T-helper 17 cell (primary cell): Measurements from ENCODE around the gene SKIL. TPM values are rescaled to one million over a fixed set of nuclear protein-coding genes. Genes with fewer than 3 reads are reported as not detected.
"Not testable (repeated sequence)": the region's sequence is repeated elsewhere in the genome, so short reads cannot be mapped to it uniquely, and the experiment has no call there.

Experiments
- ATAC-seq: fragments of 150-1000 bp; cut with Tn5 transposase; 2 replicates; pipeline ENCODE4 v1.10.0; 2021; ENCODE audit warnings: mild to moderate bottlenecking, moderate library complexity
- DNase-seq, 3 donors: peaks; one replicate each; pipeline versions ENCODE4 v3.0.0 to v3.0.0-alpha.2; 2020 to 2021
- H3K9me3 ChIP-seq: one replicate; pipeline ENCODE4 v1.7.0; 2013; ENCODE audit warnings: low read length, mild to moderate bottlenecking; ENCODE audit not compliant: control insufficient read depth, poor library complexity, severe bottlenecking
- H3K27ac Mint-ChIP-seq: one replicate; pipeline ENCODE4 v1.8.0; 2022; ENCODE audit warnings: mild to moderate bottlenecking, moderate library complexity, mixed read lengths
- H3K27me3 Mint-ChIP-seq: one replicate; pipeline ENCODE4 v1.8.0; 2022; ENCODE audit warnings: mixed read lengths
- H3K36me3 Mint-ChIP-seq: one replicate; pipeline ENCODE4 v1.8.0; 2022; ENCODE audit warnings: low read depth, mixed read lengths
- H3K4me1 Mint-ChIP-seq: one replicate; pipeline ENCODE4 v1.8.0; 2022; ENCODE audit warnings: mild to moderate bottlenecking, mixed read lengths
- H3K4me3 Mint-ChIP-seq: one replicate; pipeline ENCODE4 v1.8.0; 2022; ENCODE audit warnings: mild to moderate bottlenecking, moderate library complexity, mixed read lengths
- total RNA-seq, 4 donors: library from RNA in 2 of 4; stranded (reverse) in 2 of 4; gene quantifications; one replicate each; pipeline ENCODE4 v1.2.3 and lab custom pipeline; 2022 to 2026

Gene SKIL
- total RNA-seq, 2 donors from 2014 or later = 49.4 to 59.8 TPM

- no peak for ATAC-seq
Measured at GRCh38 chr3:170337420-170337819, 20.1 kb upstream of the SKIL start.

DNA sequence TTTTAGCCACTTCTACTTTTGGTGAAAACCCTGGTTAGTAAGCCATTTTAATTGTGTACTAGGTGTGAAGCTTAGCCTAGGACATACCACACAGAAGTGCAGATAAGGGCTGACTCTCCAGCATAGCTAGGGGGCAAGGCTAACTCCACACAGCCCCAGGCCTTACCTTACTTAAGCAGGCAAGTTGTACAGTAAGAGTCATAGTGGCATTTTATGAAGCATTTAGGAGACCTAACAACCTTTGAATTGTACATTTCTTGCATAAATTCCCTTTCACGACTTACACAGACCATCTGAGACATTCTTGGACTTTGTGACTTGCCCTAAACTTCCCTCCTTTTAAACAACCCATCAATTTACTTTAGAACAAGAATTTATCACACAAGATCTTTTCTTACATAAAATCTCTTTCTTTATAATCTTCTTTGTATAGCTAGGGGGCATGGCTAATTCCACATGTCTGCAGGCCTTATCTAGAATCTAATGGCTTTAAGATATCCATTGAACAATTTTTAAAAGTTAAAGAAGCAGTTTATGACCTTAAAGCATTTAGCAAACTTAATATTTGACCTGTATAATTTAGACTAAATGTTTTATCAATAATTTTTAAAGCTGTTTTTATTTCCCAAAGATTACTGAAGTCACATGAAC, 18.7 kb upstream of the SKIL start:
- no peaks in the 10 kb centered on the region for H3K4me1 Mint-ChIP-seq
- H3K9me3 ChIP-seq = no peaks in the 10 kb centered on the region
- no peak for ATAC-seq
- no peak overlapping the region for H3K27ac Mint-ChIP-seq
- DNase-seq = no peak
- H3K36me3 Mint-ChIP-seq = no peaks in the 10 kb centered on the region
- H3K27me3 Mint-ChIP-seq = no peaks in the 10 kb centered on the region
- H3K4me3 Mint-ChIP-seq = no peak overlapping the region

More at GRCh38 chr3:170337420-170337819, 20.1 kb upstream of the SKIL start:
- no peaks in the 10 kb centered on the region for H3K4me1 Mint-ChIP-seq
- H3K4me3 Mint-ChIP-seq = no peak overlapping the region
- no peak for DNase-seq
- H3K36me3 Mint-ChIP-seq = peaks cover 2% of the 10 kb centered on the region
- H3K9me3 ChIP-seq = no peaks in the 10 kb centered on the region
- H3K27ac Mint-ChIP-seq = no peak overlapping the region
- no peaks in the 10 kb centered on the region for H3K27me3 Mint-ChIP-seq

DNA sequence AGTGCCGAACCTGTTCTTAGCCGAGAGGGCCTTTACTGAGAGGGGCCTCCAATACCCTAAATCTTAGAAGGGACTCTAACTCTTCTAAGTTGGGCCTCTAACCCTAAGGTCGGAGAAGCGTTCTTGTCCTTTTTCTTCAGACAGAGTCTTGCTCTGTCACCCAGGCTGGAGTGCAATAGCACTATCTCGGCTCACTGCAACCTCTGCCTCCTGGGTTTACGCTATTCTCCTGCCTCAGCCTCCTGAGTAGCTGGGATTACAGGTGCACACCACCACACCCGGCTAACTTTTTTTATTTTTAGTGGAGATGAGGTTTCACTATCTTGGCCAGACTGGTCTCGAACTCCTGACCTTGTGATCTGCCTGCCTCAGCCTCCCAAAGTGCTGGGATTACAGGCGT, 15.2 kb upstream of the SKIL start:
- H3K27ac Mint-ChIP-seq, H3K9me3 ChIP-seq, H3K4me1 Mint-ChIP-seq, ATAC-seq, H3K27me3 Mint-ChIP-seq, H3K4me3 Mint-ChIP-seq, DNase-seq, H3K36me3 Mint-ChIP-seq: not testable (repeated sequence)

DNA sequence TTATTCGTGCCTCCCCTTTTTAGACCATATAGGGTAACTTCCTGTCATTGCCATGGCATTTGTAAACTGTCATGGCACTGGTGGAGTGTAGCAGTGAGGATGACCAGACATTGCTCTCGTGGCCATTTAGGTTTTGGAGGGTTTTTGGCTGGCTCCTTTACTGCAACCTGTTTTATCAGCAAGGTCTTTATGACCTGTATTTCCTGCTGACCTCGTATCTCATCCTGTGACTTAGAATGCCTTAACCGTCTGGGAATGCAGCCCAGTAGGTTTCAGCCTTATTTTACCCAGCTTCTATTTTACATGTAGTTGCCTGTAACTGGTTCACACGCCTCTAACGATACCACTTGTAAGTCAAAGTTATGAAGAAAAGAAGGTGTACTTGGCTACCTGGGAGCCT, 13.7 kb upstream of the SKIL start:
- not testable (repeated sequence) for H3K9me3 ChIP-seq, H3K27ac Mint-ChIP-seq, ATAC-seq, H3K4me3 Mint-ChIP-seq, DNase-seq, H3K27me3 Mint-ChIP-seq, H3K36me3 Mint-ChIP-seq, H3K4me1 Mint-ChIP-seq

GRCh38 chr3:170344971-170345370, 12.5 kb upstream of the SKIL start:
- peaks cover 2% of the 10 kb centered on the region for H3K4me1 Mint-ChIP-seq

GRCh38 chr3:170346481-170347392, 10.8 kb upstream of the SKIL start:
- H3K27ac Mint-ChIP-seq = no peak overlapping the region
- no peaks in the 10 kb centered on the region for H3K27me3 Mint-ChIP-seq
- DNase-seq (no peak), ATAC-seq (no peak)
- peaks cover 2% of the 10 kb centered on the region for H3K36me3 Mint-ChIP-seq
- no peak overlapping the region for H3K4me3 Mint-ChIP-seq
- H3K4me1 Mint-ChIP-seq = peaks cover 9% of the 10 kb centered on the region
- H3K9me3 ChIP-seq = no peaks in the 10 kb centered on the region

More at GRCh38 chr3:170344971-170345370, 12.5 kb upstream of the SKIL start:
- no peaks in the 10 kb centered on the region for H3K9me3 ChIP-seq
- no peak for DNase-seq
- ATAC-seq = no peak
- peaks cover 2% of the 10 kb centered on the region for H3K36me3 Mint-ChIP-seq
- no peak overlapping the region for H3K4me3 Mint-ChIP-seq
- H3K27me3 Mint-ChIP-seq = no peaks in the 10 kb centered on the region
- no peak overlapping the region for H3K27ac Mint-ChIP-seq

- H3K4me3 Mint-ChIP-seq = no peak overlapping the region
Measured at GRCh38 chr3:170350515-170351413, 6.8 kb upstream of the SKIL start.

DNA sequence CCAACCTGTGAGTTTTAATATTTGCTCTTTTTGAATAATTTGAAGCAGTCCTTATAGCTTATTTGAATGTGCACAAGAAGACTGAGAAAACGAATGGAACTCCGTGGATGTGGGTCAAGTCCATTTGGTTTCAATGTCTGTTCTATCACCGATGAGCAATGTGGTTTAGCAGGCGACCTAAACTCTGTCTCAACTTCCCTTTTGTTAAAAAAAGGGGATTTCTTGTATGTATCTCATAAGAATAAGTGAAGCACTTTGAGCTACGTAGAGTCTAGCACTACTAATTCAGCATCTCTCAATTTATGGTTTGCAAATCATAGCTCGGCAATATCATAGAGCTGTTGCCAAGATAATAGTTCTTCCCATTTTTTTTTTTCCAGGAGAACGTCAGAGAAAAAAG, 4.6 kb upstream of the SKIL start:
- Mint-ChIP-seq H3K27ac (peak overlapping the region; percentile 66), H3K27me3 (no peaks in the 10 kb centered on the region), H3K36me3 (peaks cover 4% of the 10 kb centered on the region), H3K4me1 (peaks cover 28% of the 10 kb centered on the region), H3K4me3 (no peak overlapping the region)
- no peak for DNase-seq
- no peaks in the 10 kb centered on the region for H3K9me3 ChIP-seq
- ATAC-seq = peak; percentile 4

More at GRCh38 chr3:170350515-170351413, 6.8 kb upstream of the SKIL start:
- no peak for DNase-seq
- Mint-ChIP-seq H3K27ac (no peak overlapping the region), H3K27me3 (no peaks in the 10 kb centered on the region), H3K4me1 (peaks cover 18% of the 10 kb centered on the region), H3K36me3 (peaks cover 2% of the 10 kb centered on the region)
- no peak for ATAC-seq
- no peaks in the 10 kb centered on the region for H3K9me3 ChIP-seq

DNA sequence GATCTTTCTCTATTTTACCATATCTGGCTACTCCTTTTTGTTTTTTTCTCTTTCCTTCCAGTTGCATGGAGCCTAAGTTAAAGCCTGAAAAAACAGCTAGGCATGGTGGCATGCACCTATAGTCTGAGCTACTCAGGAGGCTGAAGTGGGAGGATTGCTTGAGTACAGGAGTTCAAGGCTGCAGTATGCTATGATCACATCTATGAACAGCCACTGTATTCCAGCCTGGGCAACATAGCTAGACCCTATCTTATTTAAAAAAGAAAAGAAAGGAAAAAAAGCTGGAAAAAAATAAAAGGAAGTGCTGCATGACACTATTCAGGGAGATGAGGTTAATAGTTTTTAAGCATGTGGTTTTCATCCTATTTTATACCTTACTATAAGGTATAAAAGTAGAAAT, 4.0 kb upstream of the SKIL start:
- Mint-ChIP-seq H3K36me3 (peaks cover 4% of the 10 kb centered on the region), H3K4me1 (peaks cover 30% of the 10 kb centered on the region), H3K27me3 (no peaks in the 10 kb centered on the region), H3K4me3 (no peak overlapping the region), H3K27ac (peak overlapping the region; percentile 66)
- ATAC-seq (no peak), DNase-seq (no peak)
- H3K9me3 ChIP-seq = no peaks in the 10 kb centered on the region

DNA sequence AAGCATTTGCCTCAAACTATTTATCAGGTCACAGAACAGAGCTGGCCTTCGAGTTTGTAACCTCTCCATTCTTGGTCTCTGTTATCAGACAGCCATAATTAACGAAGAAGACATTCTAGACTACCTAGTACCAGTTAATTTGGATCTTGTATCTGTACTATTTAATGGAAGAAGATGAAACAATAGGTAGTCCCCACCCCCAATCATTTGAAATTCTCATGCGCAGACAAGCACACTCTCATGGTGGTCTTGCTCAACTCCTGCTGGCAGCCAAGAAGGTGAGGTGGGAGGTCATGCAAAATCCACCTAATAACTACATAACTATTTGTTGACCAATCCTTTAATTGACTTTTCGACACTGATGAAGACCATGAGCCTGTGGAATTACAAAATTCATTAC, 2.8 kb upstream of the SKIL start:
- Mint-ChIP-seq H3K4me1 (peaks cover 36% of the 10 kb centered on the region), H3K36me3 (peaks cover 4% of the 10 kb centered on the region), H3K4me3 (peak overlapping the region; percentile 58), H3K27ac (peak overlapping the region; percentile 95), H3K27me3 (no peaks in the 10 kb centered on the region)
- no peak for ATAC-seq
- no peaks in the 10 kb centered on the region for H3K9me3 ChIP-seq
- DNase-seq = no peak

DNA sequence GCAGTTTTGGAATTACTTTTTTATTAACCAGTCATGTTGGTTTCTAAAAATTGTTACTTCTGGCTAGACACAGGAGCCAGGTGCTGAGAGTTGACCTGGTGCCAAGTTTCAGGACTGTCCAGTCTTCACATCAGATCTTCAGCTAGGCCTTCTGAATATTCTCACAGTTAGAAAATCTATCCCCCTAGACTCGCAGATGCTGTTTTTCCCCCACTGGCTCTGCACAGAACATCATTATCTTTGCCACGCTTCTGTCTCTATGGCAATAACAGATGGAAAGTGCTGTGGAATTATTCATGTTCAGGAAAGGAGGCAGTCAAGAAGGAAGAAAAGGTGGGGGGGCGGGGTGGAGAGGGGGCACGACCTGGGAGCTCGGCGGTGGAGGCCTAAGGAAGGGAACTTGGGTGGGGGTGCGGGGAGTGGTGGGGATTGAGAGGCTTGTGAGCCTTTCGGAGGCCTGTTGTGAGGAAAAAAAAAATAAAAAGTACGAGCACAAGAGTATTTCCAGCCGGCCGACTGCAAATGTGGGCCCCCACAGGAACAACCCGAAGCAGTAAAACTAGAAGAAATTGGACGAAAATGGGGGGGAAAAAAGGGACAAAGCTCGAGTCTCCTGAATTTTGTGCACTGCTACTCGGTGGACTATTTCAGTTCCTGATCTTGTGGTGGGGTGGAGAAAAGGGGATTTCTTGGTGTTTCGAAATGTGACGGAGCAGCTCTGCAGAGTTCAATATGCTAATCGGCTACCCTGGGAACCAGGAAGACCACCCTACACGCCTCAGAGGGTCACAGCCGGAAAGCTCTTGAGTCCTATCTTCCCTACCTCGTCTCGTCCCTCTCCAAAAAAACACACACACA, 1.5 kb upstream of the SKIL start:
- H3K4me1 Mint-ChIP-seq = peaks cover 36% of the 10 kb centered on the region
- peak; percentile 2 for ATAC-seq

DNA sequence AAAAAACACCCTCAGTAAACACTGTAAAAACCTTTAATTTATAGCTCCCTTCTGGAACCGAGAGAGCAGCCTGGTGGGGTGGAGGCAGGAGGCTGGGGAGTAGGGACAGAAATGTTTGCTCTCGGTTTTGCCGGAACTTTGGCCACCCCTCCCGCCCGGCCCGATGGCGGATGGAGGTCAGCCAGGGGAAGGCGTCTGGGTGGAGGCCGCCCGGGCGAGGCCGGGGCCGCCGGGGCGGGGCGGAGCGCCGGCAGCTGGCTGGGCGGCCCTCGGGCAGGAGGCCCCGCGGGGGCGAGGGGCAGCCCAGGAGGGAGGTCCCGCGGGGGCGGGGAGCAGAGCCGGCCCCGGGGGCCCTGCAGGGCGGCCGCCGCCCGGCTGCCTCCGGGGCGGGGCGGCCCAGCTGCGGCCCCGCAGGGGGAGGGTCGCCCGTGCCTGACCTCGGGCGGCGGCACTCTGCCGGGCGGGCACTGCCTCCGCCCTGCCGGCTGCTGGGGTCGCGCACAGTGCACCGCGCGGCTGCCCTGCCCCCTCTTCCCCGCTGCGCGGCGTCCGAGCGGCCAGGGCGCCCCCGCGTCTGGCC, 829 bp upstream of the SKIL start:
- Mint-ChIP-seq H3K4me3 (peak overlapping the region; percentile 85), H3K27ac (peak overlapping the region; percentile 95), H3K36me3 (peaks cover 2% of the 10 kb centered on the region), H3K27me3 (no peaks in the 10 kb centered on the region), H3K4me1 (peaks cover 36% of the 10 kb centered on the region)
- no peaks in the 10 kb centered on the region for H3K9me3 ChIP-seq
- DNase-seq (peak; percentile 50 to 58 (median 55)), ATAC-seq (peak; percentile 29)

More for the DNA sequence above, 1.5 kb upstream of the SKIL start:
- H3K27ac Mint-ChIP-seq = peak overlapping the region; percentile 95
- peak in 1 of 3 donors; percentile 10 for DNase-seq
- H3K36me3 Mint-ChIP-seq = peaks cover 2% of the 10 kb centered on the region
- no peaks in the 10 kb centered on the region for H3K9me3 ChIP-seq
- no peaks in the 10 kb centered on the region for H3K27me3 Mint-ChIP-seq
- H3K4me3 Mint-ChIP-seq = peak overlapping the region; percentile 85
